HG03025 (cell line): ENCODE results near the gene UGT1A3.

ENCODE experiments used
- ATAC-seq: cut with Tn5 transposase; IDR thresholded peaks from one replicate; pipeline ENCODE4 v1.9.1; 2021; ENCODE audit warnings: mild to moderate bottlenecking, moderate library complexity; ENCODE audit not compliant: unreplicated experiment, low FRiP score

UGT1A3 gene

DNA sequence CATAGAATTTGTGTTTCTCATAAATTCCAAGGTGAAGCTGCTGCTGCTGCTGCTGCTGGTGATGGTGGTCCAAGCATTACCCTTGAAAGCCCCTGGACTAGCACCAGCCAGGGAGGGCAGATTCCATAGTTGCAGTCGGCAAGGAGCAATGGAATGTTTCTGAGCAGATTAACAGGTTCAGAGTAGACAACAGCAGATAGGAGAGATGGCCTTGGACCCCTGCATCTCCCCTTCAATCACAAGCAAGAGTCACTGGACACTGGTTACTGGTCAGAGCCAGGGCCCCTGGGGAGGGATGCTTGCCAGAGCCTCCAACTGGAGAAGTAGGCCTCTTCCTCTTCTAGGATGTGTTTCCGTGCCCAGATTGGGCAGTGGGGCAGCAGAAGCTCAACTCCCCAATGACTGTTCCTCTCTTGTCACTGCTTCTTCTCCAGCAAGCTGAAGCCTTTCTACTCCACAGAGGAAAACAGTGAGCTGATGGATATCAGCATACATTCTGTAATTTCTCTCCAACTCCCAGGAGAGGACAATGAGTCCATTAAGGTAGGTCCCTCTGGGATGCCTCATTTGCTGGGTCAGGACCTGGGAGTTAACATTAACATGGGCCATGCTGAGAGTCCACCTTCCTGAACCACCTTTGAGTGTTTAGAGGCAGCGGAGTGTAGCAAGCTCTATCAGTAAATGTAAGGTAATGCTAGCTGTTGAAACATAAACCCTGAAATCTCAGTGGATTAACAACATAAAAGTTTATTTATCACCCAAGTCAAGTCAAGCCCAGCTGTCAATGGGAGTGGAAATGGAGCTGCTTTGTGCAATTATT lies 84.6 kb downstream of the UGT1A3 start:
- ATAC-seq: no peak

DNA sequence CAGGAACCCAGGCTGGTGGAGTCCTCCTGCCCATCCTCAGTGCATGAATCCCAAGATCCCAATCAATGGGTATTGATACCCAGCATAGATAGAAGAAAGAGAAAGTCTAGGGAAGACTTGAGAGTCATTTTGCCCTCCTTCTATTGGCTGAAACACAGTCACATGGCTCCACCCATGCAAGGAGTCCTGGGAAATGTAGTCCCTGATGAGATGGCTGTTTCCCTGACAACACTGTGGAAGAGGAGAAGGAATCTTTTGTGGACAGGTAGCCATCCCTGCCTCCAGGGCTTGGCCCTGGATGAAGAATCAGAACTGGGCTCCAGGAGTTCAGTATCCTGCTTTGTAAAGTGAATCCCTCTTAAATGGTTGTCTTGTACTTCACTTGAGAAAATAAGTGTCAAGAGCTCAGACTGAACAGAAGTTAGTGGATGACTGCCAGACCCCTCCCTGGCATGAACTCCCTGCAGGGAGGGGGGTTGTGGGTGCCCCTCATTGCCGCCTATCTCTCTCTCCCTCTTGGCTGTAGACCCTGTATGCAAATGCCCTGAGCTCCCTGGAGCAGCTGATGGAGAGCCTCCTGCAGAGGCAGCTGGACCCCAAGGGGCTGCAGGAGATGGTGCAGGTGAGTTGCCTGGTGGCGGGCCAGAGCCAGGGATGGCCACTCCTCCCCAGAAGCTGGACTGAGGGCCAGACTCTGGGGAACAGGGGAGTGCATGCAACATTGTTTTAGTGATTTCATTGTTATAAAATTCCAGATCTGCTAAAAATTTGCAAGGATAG lies 85.4 kb downstream of the UGT1A3 start:
- no peak for ATAC-seq

GRCh38 chr2:233815861-233816260 lies 87.0 kb downstream of the UGT1A3 start:
- ATAC-seq: no peak

- ATAC-seq: no peak
These were observed 87.5 kb downstream of the UGT1A3 start for GRCh38 chr2:233816334-233816733.

DNA sequence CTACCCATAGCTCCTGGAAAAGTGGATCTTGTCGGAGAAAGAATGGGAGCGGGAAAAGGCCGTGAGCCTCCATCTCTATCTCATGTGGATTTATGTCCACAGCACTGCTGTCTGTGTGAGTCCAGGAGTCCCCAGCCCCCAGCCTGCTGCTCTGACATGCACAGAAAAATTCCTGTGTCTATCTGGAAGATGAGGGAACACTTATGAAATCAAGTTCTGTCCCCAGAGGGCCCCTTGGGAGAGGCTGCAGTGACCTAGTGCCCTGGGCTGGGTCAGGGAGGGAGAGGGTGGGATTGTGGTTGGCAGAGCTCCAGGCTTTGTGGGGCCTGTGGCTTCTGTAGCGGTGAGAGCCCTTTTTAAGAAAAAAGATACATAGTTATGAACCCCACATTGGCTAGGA lies 87.9 kb downstream of the UGT1A3 start:
- ATAC-seq: no peak

DNA sequence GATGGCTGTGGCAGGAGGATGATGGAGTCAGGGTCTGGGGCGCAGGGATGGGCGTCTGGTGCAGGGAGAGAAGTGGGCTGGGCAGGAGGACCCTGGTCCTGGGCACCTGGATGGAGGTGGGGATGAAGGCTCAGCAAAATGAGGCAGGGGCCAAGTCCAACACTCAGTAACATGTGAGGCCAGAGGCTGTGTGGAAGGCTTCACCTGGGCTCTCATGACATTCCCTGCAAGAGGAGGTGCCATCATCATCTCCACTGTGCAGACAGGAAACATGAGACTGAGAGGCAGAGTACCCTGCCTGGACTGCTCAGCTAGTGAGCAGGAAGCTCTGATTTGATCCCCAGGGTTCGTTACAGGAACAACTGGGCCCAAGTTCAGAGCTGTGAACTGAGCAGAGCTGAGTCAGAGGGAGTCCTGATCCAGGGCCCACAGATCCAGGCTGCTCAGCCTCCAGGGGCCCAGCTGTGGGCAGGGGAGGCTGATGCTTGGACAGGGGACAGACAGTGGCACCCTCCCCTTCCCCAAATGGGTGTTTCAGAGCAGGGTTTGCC lies 88.6 kb downstream of the UGT1A3 start:
- ATAC-seq: no peak

DNA sequence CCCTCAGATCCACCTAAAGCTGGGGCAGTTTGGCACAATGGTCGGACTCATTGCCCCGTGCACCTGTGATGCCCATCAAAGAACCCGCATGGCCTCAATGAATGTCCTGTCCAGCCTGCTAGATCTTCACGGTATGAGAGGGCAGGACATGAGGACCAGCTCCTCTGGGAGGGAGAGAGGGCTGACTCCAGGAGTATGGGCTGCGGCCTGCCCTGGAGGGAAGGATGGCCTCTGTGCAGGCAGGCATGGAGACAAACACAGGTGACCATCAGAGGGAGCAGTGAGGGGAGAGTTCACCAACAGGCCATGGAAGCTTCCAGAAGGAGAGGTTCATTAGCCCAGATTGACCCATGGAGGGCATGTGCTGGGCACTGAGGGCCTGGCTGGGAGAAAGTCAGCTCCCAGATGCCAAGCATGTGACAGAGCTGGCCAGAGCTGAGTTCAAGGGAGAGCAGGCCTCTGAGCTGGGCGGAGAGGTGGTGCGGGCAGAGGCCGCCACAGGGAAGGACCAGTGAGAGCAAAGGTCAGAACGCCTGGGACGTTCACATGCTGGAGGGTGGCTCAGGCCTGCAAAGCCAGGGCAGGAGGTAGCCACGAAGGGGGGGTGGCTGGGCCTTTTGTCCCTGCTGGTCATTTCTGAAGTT lies 89.3 kb downstream of the UGT1A3 start:
- no peak for ATAC-seq

DNA sequence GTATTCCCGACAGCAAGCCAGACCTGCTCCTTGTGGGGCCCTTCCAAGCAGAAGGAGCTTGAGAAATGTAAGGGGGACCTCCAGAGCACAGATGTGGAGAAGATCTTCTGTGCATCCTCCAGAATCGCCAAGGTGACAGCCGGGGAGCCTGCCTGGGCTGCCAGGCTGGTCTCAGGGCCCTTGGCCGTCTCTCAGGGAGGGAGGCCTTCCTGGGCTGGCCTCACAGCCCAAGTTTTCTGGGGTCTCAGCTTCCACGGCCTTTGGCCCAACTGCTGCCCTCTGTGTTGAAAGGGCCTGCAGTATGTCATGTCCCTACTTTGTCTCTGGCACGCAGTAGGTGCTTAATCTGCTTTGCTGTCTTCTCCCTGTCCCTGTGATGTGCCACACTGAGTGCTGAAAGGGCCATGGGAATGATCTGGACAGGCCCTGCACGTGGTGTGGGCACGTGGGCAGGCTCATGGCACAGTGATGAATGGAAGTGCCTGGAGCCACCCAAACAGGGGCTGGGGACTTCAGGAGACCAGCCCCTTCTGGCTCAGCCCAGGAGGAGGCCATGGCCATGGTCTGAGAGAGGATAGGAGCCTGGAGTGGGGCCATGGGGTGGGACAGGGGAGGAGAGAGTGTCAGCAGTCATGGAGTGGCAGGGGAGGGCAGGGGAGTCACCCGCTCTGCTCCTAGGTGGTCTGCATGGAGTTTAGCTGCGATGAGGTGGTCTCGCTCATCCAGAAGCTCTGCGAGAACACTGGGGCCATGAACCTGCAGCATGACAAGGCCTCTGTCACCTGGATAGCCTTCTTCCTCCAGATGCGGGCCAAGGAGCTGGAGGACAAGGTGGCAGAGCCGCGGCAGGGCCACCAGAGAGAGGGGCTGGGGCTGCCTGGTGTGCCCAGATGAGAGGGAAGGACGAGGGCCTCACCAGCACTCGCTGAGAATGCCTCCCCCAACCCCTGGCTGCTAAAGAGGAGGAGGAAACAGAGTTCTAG lies 90.1 kb downstream of the UGT1A3 start:
- ATAC-seq: no peak

DNA sequence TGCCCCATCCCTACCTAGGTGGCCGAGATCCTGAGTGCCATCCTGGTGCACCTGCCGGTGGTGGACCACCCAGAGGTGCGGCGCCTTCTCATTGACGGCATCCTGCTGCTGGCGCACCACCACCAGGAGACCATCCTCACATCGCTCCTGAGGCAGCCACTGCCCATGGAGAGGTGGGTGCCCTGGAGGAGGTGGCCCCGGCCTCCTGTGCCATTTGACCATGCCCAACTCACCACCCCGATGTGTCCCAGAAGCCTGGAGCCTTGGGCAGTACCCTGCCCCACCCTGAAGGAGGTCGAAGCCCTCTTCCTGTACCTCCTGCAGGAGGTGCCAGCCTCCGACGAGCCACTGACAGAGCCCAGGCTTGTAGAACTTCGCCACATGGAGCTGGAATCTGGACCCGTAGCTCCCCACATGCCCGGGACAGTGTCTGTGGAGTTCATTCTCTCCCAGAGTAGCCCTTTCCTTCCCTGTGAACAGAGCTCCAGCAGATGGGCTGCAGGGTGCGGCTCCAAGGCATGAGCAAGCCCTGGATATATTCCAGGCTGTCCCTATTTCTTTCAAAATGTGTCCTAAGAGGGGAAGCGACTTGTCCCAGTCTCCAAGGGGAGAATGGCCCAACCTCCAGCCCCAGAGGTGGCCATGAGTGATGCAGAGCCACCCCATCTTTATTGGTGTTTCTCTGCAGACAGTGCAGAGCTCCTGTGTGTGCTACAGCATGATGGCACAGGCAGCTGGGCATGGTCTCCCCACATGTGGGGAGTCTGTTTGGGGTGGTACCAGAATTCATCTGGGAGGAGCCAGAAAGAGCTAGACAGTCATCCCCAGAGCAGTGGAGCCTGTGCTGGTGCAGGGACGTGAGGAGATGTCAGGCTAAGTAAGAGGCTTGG lies 91.3 kb downstream of the UGT1A3 start:
- no peak for ATAC-seq

- no peak for ATAC-seq
These were observed 91.9 kb downstream of the UGT1A3 start for GRCh38 chr2:233820774-233821105.

- ATAC-seq: no peak
These were observed 92.4 kb downstream of the UGT1A3 start for GRCh38 chr2:233821196-233821595.

DNA sequence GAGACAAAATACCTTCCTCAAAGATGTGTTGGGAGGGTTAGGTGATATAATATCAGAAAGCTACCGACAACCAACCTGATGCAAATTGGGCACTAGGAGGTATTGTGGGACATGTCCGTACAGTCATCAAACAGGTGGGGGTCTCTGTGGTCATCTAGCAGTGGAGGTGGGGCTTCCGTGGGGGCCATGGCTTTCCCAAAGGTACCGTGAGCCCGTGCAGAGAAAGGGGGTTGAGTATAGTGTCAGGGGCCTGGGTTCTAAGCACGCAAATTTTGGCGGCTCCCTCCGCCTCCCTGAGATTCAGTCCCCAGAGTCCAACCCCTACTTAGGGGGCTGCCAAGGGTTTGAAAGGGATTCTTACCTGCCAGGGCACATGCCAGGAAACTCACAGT lies 92.9 kb downstream of the UGT1A3 start:
- ATAC-seq: no peak

DNA sequence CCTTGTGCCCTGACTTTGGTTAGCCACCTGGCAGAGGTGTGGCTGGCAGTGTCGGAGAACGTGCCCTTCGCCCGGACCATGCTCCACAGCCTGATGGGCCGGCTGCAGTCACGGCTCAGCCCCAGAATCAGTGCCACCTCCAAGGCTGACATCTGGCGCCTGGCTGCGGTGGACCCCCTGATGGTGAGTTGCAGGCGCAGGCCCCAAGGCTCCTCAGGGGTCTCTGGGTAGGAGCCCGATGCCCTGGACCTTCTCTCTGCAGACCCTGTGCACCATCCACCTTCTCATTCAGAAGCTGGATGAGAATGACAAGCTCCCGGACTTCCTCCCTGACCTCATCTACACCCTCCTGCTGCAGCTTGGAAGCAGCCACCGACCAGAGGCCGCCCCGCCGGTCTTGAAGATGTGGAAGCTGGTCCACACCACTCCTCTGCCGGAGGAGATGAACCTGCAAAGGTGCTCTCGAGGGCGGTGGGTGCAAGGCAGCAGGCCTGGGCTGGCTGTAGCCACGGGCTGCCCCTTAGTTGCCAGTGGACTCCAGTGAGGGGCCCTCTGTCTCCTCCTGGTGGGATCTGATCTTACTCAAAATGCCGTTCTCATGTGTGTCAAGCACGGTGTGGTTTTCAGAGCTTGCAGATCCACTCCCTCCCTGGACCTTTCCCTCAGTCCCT lies 93.4 kb downstream of the UGT1A3 start:
- ATAC-seq: no peak
